ENCODE results near the gene UPF2. TPM values are rescaled to one million over a fixed set of nuclear protein-coding genes. Genes with fewer than 3 reads are reported as not detected.

Gene UPF2
- total and polyA plus RNA-seq, 2 of the 4 experiments (the other 2 are of a cell fraction) = 9.2 to 14.3 TPM

DNA sequence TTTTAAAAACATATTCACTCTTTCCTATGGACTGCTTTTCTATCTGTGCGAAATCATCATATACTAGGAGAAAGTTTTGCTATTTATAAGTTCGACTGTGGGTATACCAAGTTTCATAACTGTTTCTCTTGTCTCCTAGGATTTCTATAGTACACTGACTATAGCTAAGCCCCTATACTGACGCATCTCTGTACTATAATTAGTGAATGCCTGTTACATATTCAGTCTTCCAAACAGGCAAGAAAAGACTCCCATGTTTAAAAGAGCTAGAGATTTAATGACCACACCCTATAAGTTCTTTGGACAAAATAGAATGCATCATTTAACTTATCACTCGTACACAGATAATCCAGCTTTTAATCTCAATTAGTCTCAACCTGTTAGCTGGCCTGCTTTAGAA, 80.8 kb downstream of the UPF2 start:
- BruUV-seq (replicated peaks) = no TSS peak
- Histone ChIP-seq H3K36me3 (ENCODE audit: control insufficient read depth, insufficient read depth, low read length) (peaks cover 37% of the 10 kb centered on the region), H4K8ac (ENCODE audit: low read depth in 2 of 2, low read length in 2 of 2) (no peak overlapping the region), H4K5ac (ENCODE audit: low read depth, low read length) (no peak overlapping the region), H4K20me1 (ENCODE audit: insufficient read depth, low read length) (no peaks in the 10 kb centered on the region), H3K27me3 (ENCODE audit: control insufficient read depth, insufficient read depth, low read length) (no peaks in the 10 kb centered on the region), H3K18ac (ENCODE audit: low read depth, low read length) (no peak overlapping the region), H3K79me1 (ENCODE audit: low read depth in 1 of 2, low read length in 2 of 2) (no peaks in the 10 kb centered on the region), H3K9me1 (ENCODE audit: insufficient read depth, low read length) (no peaks in the 10 kb centered on the region), H2AK5ac (ENCODE audit: low read depth, low read length) (no peak overlapping the region), H3K9me3 (ENCODE audit: control insufficient read depth, insufficient read depth, low read length) (no peaks in the 10 kb centered on the region), H3K14ac (replicated peaks; ENCODE audit: low read depth, low read length) (no peak overlapping the region), H3K23ac (ENCODE audit: low read depth, low read length) (no peak overlapping the region), H3K4ac (ENCODE audit: low read depth, low read length) (no peak overlapping the region), H4K91ac (ENCODE audit: insufficient read depth, low read depth, low read length) (no peak overlapping the region), H3K56ac (ENCODE audit: extremely low read depth, insufficient read depth, low read length) (no peak overlapping the region), H3K9ac (ENCODE audit: low read depth, low read length) (no peak overlapping the region), H3K27ac (ENCODE audit: insufficient read depth, low read length) (no peak overlapping the region), H2BK120ac (ENCODE audit: low read depth, low read length) (no peak overlapping the region), H2BK20ac (ENCODE audit: low read depth, low read length) (no peak overlapping the region), H2BK15ac (ENCODE audit: low read depth, low read length) (no peak overlapping the region), H2AFZ (replicated peaks; ENCODE audit: low read length, poor library complexity) (no peak overlapping the region), H3K4me2 (ENCODE audit: low read depth, low read length) (no peak overlapping the region), H3K4me1 (ENCODE audit: control insufficient read depth, insufficient read depth, low read length) (no peaks in the 10 kb centered on the region), H2BK5ac (ENCODE audit: low read depth, low read length, poor library complexity, severe bottlenecking) (no peak overlapping the region), H2AK9ac (replicated peaks; ENCODE audit: low read depth, low read length, poor library complexity) (no peak overlapping the region), H3K4me3 (ENCODE audit: insufficient read depth, low read depth, low read length) (no peak overlapping the region)
- no peak for DNase-seq
- intact Hi-C loops (cut with micrococcal nuclease) (no loop called here), dilution Hi-C loops (cut with HindIII; ENCODE audit: low sequenced_read_pairs, unreplicated experiment) (no loop called here), in situ Hi-C loops (cut with MboI; ENCODE audit: low sequenced_read_pairs) (no loop called here)
- ChIA-PET CTCF (no interaction called here), POLR2A (ENCODE audit: unreplicated experiment) (no interaction called here)
- TF ChIP-seq POLR2A (IDR thresholded peaks at IDR 0.05; ENCODE audit: low read depth, low read length) (no peak), RCOR1 (IDR thresholded peaks at IDR 0.05; ENCODE audit: insufficient replicate concordance, low read length) (no peak), FOS (IDR thresholded peaks at IDR 0.05; ENCODE audit: low read depth, low read length) (no peak), RFX5 (IDR thresholded peaks at IDR 0.05; ENCODE audit: low read depth, low read length) (no peak), MAZ (IDR thresholded peaks at IDR 0.05; ENCODE audit: borderline replicate concordance, low read depth, low read length) (no peak), CEBPB (IDR thresholded peaks at IDR 0.05; ENCODE audit: low read depth, low read length) (no peak), BHLHE40 (IDR thresholded peaks at IDR 0.05; ENCODE audit: low read depth, low read length) (no peak), CTCF (conservative IDR thresholded peaks at IDR 0.05; ENCODE audit: low read depth, low read length) (no peak), RAD21 (IDR thresholded peaks at IDR 0.05; ENCODE audit: low read length) (no peak), NFE2L2 (IDR thresholded peaks at IDR 0.05; ENCODE audit: low read depth, low read length) (no peak), MAFK (IDR thresholded peaks at IDR 0.05; ENCODE audit: low read depth, low read length) (no peak), MXI1 (IDR thresholded peaks at IDR 0.05; ENCODE audit: borderline replicate concordance, low read depth, low read length) (no peak), SMC3 (IDR thresholded peaks at IDR 0.05; ENCODE audit: low read depth, low read length) (no peak)
- no peak for ATAC-seq (ENCODE audit: low read depth)
- no CpG with 5 or more reads among the region's 4 CpGs for WGBS, 2 experiments (ENCODE audit: extremely low coverage in 2 of 2, insufficient read length in 1 of 2)
